NK-92 (cell line): ENCODE results near the gene B4GALT4.

Experiments
- DNase-seq: peaks from one replicate; lab custom pipeline; 2025; ENCODE audit not compliant: unreplicated experiment; lab: John Stamatoyannopoulos, UW

Gene B4GALT4

GRCh38 chr3:119237299-119237698, 3.4 kb downstream of the B4GALT4 start:
- DNase-seq = no peak

DNA sequence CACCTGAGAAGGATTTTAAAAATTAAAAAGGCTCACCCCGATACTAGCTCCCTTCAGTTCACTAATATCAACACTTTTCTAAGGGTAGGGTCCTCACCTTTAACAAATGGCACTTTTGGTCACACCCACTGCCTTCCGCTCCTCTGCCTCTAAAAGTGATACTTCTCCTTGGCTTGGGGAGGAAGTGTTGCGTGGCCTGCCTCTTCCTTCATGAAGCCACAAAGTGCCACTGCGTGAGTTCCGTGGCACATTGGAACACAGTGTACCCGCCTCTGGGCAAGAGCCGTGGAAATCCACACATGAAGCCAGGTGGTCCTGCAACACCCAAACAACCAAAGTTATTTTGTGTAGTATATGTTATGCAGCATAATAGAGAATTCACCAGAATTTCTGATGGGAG, 3.9 kb downstream of the B4GALT4 start:
- no peak for DNase-seq

GRCh38 chr3:119235151-119235550, 5.5 kb downstream of the B4GALT4 start:
- no peak for DNase-seq

DNA sequence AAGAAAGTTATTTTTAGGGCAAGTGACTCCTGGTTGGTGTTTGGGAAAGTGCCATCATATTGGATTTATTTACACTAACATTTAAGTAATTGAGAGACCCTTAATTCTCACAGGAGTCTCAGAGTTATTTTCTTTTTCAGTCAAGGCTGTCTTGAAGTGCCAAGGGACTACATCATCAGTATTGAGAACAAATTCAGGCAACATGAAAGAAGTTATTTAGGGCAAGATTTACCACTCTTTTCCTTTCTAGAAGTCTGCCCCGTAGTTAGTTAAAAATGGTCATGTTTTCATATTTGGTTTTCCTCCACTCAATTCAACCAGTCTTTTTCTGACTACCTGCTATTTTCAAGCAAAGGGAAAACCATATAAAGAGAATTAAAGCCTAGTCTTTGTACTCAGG, 6.1 kb downstream of the B4GALT4 start:
- no peak for DNase-seq

DNA sequence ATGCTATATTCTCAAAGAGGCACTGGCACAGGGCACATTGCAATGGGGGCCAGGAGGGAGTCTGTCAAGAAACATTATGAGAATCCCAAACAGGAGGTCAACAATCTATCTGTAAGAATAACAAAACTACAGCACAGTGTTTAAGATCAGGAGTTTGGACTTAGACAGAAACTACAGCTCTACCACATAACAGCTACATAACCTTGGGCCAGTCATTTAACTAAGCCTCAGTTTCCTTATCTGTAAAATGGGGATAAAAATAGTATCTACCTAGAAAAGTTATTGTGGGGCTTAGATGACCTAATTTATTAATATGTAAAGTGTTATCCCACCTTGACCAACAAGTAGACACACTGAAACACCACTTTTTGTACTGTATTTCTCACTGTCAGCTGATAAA, 9.9 kb downstream of the B4GALT4 start:
- DNase-seq = no peak

GRCh38 chr3:119230071-119230470, 10.6 kb downstream of the B4GALT4 start:
- no peak for DNase-seq

DNA sequence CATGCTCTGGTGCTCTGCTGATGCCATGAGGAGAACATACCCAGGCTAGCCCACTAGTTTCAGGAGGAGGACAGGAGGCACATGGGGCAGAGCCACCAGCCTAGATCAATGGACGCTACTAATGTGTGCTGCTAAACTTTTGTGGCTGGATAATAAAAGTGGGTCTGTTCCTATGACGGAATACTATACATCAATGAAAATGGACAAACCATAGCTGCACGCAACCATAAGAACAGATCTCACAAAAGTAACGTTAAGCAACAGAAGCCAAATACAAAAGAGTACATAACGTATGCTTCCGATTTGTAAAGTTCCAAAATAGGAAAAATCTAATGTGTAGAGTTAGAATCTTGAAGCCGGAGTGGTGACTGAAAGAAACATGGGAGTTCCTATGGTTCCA, 11.5 kb downstream of the B4GALT4 start:
- DNase-seq = no peak

GRCh38 chr3:119228373-119229145, 12.1 kb downstream of the B4GALT4 start:
- no peak for DNase-seq

- no peak for DNase-seq
Observed at GRCh38 chr3:119227070-119227850, 13.4 kb downstream of the B4GALT4 start.

DNA sequence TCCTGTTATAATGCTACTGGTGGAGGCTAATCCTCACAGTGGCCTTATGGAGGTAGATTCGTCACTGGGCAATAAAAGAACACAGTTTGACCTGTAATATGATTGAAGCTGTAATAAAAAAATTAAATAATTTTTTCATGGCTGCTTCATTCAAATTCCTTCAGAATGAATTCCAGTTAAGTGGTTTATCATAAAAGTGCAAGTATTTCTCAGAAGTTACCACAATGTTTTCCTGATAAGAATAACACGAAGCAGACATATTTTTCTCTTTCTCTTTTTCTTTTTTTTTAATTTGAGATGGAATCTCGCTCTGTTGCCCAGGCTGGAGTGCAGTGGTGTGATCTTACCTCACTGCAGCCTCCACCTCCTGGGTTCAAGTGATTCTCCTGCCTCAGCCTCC, 15.6 kb downstream of the B4GALT4 start:
- DNase-seq = no peak

- no peak for DNase-seq
Observed at GRCh38 chr3:119223511-119223910, 17.2 kb downstream of the B4GALT4 start.

DNA sequence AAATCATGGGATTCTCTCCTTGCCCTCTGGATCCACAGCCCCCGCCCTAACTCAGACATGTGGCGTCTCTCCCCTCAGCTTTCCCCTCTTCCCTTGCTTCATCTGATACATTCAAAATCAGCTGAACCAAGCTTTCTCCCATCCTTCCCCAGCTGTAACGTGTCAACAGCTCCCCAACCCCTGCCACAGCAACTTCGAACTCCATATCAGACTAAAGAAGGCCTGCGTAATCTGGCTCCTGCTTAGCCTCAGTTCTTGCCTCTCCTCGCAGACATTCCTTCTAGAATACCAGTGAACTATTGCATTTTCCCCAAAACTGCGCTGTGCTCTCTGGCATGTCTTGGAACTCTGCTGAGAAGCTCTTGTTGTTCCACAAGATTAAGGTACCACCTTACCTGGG, 18.3 kb downstream of the B4GALT4 start:
- no peak for DNase-seq

GRCh38 chr3:119221779-119222320, 18.8 kb downstream of the B4GALT4 start:
- no peak for DNase-seq

DNA sequence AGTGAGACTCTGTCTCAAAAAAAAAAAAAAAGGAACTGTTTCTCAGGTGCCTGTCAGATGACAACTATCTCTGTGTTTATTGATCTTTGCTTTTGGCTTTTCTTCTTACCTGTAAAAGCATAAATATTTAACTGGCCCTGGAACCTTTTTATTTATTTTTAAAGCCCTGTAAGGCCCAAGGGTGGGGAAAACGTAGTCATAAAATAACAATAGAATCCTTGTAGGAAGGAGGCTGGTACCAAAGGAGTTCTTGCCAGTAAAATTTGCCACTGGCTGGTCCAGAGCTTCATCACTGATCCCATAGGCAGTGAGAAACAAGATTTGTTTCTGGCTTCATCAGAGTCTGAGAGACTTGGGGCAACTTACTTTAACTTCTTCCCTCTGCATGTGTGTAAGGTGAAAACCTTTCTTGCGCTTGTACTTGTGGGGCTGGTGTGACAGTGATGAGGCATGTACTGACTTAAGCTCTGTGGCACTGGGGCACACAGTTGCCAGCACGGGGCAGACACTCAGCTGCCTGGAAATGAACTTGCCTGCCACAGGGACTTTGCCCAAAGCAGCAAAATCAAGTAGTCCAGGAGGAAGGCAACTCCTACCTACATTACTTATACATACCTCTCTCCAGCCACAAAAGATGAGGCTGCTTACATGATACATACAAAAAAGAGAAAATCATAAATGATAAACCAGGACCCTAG, 19.6 kb downstream of the B4GALT4 start:
- DNase-seq = no peak

DNA sequence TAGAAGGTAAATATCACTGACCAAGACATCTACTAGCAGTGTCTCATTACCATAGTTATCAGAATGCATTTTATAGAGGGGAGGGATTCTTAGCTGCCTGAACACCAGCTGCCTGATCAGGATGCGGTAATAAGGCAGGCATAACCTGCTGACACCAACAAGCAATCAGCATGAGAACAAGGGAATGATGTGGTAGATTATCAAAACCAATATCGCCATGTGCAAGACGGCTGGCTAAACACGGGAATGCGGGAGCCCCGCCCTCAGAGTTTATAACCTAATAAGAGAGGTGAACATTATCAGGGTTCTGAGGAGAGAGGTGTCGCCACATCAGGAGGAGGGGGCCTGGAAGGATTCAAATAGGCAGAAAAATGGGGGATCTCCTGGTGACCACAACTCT, 20.5 kb downstream of the B4GALT4 start:
- no peak for DNase-seq

DNA sequence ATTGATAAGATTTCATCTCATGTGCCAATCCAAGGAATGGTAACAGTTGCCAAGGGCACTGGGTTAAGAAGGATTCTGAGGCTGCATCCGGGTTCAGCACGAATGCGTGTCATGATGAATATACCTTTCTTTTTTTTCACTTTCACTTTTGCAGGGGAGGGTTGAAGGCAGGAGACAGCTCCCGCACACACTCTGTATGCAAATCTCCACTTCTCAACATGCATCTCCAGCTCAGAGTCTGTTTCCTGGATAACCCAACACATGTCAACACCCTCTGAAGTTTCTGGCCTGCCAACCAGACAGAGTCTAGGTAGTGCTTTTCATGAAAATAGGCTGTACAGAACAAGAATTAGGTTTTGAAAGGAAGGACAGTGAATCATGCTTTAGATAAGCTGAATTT, 21.6 kb downstream of the B4GALT4 start:
- DNase-seq = no peak

DNA sequence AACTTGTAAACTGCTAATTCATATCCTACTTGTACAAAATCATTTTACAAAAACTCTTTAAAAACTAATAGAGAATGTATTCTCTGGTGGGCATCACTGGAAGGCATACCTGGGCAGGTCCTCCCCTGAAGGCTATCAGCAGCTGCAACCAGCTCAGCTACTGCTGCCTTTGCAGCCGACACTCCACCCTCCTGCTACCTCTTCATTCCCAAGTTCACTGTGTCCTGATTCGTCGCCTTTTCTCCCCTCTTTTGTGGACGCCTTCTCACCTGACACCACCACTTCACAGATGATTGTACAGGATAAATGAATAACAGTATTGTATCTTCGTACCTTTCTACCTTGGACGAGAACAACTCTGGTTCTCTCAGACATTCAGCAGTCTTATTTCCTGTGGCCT, 28.9 kb downstream of the B4GALT4 start:
- DNase-seq = no peak

- no peak for DNase-seq
Observed at GRCh38 chr3:119211193-119211592, 29.5 kb downstream of the B4GALT4 start.

DNA sequence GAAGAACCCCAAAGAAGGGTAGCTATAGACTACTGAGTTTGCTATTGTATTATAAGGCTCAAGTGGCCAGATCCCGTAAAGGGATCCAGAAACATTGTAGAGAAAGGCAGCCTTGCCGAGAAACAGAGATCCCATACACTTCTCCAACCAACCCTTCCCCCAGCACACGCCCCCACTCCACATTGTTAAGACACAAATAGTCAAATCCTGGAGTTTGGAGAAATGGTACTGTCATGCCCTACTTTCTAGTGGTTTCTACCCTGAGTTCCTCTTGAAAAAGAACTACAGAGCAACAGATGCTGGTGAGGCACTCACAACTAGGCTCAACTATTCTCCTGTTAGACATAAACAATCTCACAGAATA, 33.2 kb downstream of the B4GALT4 start:
- no peak for DNase-seq

DNA sequence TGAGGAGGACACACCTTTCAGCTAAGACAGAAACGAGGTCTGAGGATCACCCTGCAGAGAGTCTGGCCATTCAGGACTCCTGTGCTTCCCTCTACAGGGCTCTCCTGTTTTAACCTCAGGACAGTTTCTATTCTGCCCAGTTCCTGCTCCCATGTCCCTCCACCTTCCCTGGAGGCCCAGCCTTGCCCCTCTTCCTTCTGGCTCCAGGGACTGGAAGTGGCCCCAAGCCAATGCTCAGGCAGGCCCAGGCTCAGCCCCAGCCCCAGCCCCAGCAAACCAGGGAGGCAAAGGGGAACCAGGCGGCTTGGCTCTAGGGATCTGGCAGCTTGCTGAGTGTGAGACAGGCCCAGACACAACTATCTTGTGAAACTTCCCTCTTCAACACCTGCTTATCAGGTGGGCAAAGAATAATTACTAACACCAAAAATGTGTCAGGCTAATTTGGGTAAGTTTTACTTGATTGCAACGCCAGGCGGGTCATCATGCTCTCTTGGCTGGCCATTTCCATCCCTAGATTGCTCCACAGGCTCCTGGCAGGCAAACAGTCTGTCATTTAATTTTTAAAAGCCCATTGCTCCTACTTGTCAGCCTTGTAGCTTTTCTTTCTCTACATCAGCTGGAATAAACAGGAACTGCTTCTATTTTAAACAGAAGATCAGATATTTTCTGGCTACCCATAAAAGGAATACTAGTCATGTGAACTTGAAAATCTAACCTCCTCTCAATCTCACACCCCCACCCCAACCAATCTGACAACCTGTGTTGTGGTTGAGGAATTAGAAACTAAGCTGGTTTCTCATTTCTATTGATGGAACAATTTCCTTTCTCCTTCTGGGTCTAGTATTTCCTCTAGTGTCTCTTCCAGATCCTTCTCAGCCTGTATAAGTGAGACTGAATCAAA, 33.8 kb downstream of the B4GALT4 start:
- DNase-seq = no peak

- no peak for DNase-seq
Observed at GRCh38 chr3:119205685-119206084, 35.0 kb downstream of the B4GALT4 start.
